ENCODE results near the gene LGSN.
A peak's percentile ranks its signal among the peaks of the same experiment; 100 is the strongest.
"Not testable (repeated sequence)": the region's sequence is repeated elsewhere in the genome, so short reads cannot be mapped to it uniquely, and the experiment has no call there.

LGSN gene

GRCh38 chr6:63319939-63320338 lies at the start of gene LGSN:
Gene LGSN (minus strand): TSS chr6:63319983. CDS start chr6:63319943, 40 bp downstream.
- no peak for DNase-seq

DNA sequence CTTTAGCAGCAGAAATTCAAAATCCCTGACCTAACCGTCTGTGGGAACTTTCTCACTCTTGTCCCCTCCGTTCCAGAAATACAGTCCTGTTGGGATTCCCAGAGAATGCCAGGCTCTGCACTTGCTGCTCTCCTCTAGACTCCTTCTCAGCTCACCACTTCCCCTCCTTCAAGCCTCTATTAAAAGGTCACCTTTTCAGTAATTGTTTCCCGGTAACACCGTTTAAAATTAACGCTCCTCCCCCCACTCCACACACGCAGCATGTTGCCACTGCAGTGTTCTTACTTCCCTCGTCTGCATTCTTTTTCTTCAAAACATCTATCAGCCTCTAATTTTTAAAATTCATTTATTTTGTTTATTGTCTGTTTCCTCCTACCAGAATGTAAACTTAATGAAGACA lies 48.6 kb upstream of the LGSN start:
- DNase-seq: no peak

GRCh38 chr6:63362500-63363120 lies 42.8 kb upstream of the LGSN start:
- not testable (repeated sequence) for DNase-seq

DNA sequence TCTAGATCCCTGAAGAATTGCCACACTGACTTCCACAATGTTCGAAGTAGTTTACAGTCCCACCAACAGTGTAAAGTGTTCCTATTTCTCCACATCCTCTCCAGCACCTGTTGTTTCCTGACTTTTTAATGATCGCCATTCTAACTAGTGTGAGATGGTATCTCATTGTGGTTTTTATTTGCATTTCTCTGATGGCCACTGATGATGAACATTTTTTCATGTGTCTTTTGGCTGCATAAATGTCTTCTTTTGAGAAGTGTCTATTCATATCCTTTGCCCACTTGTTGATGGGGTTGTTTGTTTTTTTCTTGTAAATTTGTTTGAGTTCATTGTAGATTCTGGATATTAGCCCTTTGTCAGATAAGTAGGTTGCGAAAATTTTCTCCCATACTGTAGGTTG lies 37.6 kb upstream of the LGSN start:
- not testable (repeated sequence) for DNase-seq

DNA sequence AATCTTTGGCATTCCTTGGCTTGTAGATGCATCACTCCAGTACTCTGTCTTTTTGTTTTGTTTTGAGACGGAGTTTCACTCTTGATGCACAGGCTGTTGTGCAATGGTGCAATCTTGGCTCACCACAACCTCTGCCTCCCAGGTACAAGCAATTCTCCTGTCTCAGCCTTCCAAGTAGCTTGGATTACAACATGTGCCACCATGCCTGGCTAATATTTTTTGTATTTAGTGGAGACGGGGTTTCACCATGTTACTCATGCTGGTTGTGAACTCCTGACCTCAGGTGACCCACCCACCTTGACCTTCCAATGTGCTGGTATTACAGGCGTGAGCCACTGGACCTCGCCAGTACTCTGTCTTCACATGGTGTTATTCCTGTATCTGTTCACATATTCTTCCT lies 35.8 kb upstream of the LGSN start:
- no peak for DNase-seq

DNA sequence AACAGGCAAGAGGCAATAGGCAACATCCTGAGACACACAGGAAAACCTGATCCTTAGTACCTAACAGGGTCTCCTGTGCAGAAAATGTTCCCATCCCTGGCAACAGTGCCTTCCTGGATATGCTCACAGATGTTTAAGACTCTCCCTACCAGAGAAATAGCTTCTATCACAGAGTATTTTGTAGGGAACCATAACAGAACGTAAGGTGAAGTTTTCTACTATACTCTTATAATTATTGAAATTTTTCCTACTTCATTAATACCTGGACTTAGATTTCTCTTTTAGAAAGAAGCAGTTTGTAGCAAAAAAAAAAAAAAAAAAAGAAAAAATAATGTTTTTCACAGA lies 33.5 kb upstream of the LGSN start:
- no peak for DNase-seq

DNA sequence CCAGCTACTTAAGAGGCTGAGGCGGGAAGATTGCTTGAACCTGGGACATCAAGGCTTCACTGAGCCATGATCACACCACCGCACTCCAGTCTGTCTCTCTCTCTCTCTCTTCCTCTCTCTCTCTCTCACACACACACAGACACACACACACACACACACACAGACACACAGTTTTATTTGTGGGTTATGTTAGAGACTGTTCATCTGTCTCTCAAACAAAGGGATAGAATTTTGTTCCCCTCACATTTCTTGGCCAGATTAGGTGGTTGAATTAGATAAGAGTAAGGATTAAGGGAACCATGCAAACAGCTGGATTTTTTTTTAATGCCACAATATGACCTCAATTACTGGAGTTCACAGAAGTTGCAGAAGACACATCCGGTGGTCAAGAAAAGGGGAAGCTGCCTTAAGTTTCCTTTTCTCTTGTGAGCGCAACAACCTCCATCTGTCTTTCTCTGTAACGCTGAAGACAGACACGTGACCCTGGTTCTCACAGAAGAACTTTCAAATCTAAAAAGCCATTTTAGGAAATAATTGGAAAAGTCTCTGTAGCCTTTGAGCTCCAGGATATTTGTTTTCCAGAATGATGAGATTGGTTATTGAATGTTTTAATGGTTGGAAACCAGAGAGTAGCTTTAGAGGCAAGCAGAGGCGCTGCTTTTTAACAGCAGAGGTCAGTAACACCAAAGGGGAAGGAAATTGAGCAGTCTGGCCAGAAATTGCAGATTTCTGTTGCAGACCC lies 32.9 kb upstream of the LGSN start:
- peak; percentile 4 for DNase-seq

DNA sequence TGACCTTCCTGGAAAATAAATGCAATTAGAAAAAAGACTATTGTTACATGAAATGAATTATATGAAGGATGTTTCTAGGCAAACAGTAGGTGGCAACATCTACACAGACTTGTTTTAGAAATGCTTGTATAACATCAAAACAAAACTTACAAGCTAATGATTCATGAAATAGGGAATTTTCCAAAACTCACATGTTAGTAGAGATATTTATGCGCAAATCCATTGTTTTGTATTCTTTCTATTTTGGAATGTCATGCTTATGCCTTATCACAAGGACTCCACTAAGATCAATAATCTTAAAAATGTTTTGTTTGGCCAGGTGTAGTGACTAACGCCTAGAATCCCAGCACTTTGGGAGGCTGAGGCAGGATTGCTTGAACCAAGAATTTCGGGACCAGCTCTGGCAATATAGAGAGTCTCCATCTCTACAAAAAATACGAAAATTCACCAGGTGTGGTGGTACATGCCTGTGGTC lies 32.3 kb upstream of the LGSN start:
- DNase-seq: no peak

GRCh38 chr6:63349401-63349800 lies 29.6 kb upstream of the LGSN start:
- DNase-seq: no peak

GRCh38 chr6:63348836-63349235 lies 29.1 kb upstream of the LGSN start:
- DNase-seq: no peak

DNA sequence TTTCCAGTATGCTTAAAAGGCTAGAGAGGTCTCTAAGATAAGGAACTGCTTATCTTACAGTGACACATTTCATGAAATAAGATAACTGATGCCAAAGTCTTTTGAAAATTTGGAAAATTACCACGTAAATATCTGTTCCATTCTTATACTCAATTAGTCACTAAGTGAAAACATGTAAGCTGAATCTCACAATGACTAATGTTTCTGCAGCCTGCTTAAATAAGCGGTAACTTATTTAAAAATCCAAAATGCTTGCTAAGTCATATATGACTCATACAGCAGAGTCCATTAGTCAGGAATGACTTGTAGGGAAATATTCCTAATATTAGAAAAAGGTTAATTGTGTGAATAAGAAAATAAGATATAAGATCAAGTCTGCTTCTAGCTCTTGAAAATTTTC lies 27.8 kb upstream of the LGSN start:
- no peak for DNase-seq

DNA sequence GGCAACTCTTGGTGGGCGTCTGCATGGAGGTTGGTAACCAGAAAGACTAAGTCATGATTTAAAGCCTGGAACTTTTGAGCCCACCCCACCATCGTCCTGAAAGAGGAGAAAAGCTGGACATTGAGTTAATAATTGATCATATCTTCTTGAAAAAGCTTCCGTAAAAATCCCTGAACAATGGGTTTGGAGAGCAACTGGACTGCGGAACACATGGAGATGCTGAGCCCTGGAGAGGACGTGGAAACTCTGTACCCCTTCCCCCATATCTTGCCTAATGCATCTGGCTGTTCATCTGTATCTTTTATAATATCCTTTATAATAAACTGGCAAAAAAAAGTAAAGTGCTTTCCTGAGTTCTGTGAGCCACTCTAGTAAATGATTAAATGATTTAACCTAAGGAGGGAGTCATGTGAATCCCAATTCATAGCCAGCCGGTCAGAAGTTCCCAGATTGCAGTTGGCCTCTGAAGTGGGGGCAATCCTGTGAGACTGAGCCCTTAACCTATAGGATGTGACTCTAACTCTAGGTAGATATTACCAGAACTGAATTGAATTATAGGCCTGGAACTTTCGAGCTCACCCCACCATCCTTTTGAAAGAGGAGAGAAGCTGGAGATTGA lies 26.5 kb upstream of the LGSN start:
- no peak for DNase-seq

DNA sequence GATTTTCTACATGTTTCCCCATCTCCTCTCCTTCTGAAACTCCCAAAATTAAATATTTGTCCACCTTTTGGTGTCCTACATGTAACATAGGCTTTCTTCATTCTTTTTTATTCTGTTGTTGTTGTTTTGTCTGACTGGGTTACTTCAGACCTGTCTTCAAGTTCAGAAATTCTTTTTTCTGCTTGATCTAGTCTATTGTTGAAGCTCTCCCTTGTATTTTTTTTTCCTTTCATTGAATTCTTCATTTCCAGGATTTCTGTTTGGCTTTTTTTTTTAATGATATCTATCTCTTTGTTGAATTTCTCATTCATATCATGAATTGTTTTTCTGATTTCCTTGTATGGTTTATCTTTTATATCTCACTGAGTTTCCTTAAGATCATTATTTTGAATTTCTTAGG lies 20.6 kb upstream of the LGSN start:
- DNase-seq: no peak

DNA sequence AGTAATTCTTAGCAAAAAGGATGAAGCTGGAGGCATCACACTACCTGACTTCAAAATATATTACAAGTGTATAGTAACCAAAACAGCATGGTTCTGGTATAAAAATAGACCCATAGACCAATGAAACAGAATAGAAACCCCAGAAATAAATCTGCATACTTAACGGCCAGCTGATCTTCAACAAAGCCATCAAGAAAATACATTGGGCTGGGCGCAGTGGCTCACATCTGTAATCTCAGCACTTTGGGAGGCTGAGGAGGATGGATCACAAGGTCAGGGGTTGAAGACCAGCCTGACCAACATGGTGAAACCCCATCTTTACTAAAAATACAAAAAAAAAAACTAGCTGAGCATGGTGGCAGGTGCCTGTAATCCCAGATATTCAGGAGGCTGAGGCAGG lies 14.9 kb upstream of the LGSN start:
- not testable (repeated sequence) for DNase-seq

GRCh38 chr6:63333440-63333839 lies 13.7 kb upstream of the LGSN start:
- no peak for DNase-seq

- not testable (repeated sequence) for DNase-seq
Measured at GRCh38 chr6:63326630-63327029, 6.8 kb upstream of the LGSN start.

DNA sequence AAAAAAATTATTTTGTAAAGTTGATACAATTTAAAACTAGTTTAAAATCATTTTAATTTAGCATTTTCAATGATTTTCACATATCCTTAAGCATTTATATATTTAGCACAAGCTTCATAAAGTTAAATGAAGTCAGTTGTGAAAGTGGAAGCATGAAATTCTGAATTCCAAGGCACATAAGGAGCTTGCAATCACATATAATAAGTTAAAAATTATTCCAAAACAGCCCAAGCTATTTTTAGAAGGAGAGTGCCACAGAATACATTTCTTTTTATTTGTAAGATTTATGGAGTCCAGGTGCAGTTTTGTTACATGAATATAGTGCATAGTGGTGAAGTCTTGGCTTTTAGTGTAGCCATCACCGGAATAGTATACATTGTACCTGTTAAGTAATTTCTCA lies 3.2 kb upstream of the LGSN start:
- DNase-seq: no peak

DNA sequence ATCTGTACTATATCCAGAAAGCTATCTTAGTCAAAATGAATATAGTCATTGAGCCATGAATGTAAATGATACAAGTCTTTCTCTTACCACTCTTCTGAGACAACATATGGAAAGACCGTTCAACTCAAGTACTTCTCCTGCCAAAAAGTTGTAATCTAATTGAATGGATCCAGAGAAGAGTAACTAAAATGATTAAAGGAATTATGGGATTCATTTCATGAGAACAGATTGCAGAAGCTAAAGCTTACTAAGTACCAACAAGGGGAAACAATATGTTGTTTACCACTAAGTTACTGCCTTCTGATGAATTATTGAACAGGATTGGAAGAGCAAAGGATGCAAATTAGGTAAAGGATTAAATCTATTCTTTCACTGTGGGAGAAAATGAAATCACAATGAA lies 2.0 kb upstream of the LGSN start:
- no peak for DNase-seq

DNA sequence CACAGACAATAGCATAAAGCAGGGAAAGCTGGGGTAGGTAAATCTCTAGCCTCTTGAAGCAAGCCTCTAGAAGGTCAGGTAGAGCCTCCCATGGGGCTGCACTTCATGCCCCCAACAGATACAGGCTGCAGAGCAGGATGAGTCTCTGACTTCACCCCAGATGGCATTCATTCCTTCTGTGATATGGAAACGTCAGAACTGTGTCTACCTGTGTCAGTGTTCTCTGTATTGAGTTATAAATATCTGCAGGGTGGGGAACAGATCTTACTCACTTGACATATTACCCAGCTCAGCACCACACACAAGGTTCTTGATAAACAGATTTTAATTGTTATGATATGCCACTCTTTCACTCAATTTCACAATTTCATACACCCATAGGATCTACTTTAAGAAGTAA lies 2.1 kb downstream of the LGSN start:
- no peak for DNase-seq

DNA sequence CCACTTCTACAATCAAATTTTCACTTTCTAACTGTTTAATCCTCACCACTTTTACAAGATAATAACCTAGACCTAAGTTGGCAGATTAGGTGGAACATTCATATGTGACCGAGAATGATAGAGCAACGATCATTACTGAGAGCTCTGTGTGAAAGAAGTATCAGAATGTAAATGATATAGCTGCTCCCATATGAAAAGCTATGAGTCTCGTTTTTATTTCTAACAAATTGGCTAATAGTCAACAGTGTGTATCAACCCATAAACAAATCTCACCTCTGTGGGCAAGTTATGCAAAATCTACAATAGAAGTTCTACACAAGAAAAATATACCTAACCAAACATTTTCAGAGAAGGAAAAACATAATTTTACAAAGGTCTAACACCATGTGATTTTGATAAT lies 3.7 kb downstream of the LGSN start:
- DNase-seq: no peak

DNA sequence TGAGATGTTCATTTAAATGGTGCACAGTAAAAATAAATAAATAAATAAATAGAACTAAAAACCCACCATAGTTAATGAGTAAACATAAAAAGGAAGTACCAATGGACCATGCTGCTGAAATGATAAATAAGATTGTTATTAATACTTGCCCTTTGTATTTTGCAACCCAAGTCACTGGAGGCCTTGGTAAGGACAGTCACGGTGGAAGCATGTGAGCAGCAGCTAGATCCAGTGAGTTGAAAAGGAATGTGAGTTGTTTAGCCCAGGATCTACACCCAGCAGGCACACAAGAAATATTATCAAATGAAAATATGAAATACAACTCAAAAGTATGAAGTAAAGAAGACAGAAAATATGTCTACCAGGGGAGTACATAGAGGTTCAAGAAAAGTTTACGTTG lies 6.7 kb downstream of the LGSN start:
- DNase-seq: no peak

- DNase-seq: no peak
Measured at GRCh38 chr6:63307581-63308246, 12.1 kb downstream of the LGSN start.

DNA sequence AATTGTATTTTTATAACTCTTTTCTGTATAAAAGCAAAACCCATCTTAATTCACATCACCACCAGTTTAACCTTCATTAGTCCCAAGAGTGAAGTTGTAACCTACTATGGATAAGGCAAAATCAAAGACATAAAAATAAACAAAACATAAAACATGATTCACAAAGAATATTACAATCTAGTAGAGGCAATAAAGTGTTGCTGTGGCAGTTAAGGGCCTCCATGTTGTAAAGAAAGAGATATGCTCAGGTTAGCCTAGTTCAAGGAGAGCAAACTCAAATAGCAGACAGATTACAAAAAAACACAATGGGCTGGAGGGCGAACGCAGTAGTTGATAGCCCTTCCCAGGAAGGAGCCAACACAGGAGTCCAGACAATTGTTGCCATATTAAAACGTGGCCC lies 13.4 kb downstream of the LGSN start:
- DNase-seq: no peak

- DNase-seq: no peak
Measured at GRCh38 chr6:63305277-63305676, 14.5 kb downstream of the LGSN start.
